Endothelial cell of umbilical vein (primary cell): ENCODE data around the gene MATN1. TPM values are rescaled to one million over a fixed set of nuclear protein-coding genes. Genes with fewer than 3 reads are reported as not detected.

Experiments used
- BruUV-seq: library from RNA; stranded (reverse); fragments of 400-500 nt; replicated peaks from 2 replicates; lab custom pipeline; 2021; lab: Mats Ljungman, UMichigan
- CTCF ChIA-PET: fragments of 300-600, 350-600 bp; sonication (Branson Sonifier 250); formaldehyde crosslinking; loops from one replicate; lab custom pipeline; 2021; ENCODE audit warnings: antibody characterized with exemption, inconsistent platforms; lab: Charles Lee
- POLR2A ChIA-PET: fragments of 300-600, 350-600 bp; sonication (Branson Sonifier 250); formaldehyde crosslinking; loops from one replicate; lab custom pipeline; 2021; ENCODE audit warnings: antibody characterized with exemption, inconsistent platforms; lab: Charles Lee
- DNase-seq: peaks from one replicate; pipeline ENCODE4 v3.0.0-alpha.2; 2011; ENCODE audit warnings: low read depth, low spot score
- FAIRE-seq: peaks from 2 replicates; lab custom pipeline; 2011; peaks lifted over from hg19 to GRCh38; lab: Jason Lieb, UNC
- H2AFZ ChIP-seq: 2 replicates; pipeline ENCODE4 v1.6.0; 2012; ENCODE audit warnings: low read depth, low read length, control low read depth, inconsistent platforms
- H3K27ac ChIP-seq: 2 replicates; pipeline ENCODE4 v1.5.1; 2011; ENCODE audit warnings: low read depth, mild to moderate bottlenecking, control low read depth, low read length, moderate library complexity; ENCODE audit not compliant: insufficient read depth
- H3K27me3 ChIP-seq, 2 experiments: 2 replicates each; pipeline versions ENCODE4 v1.6.0 to v1.6.1; 2011; ENCODE audit warnings: low read length in 2 of 2, mixed read lengths in 1 of 2; ENCODE audit not compliant: control insufficient read depth in 2 of 2, insufficient read depth in 2 of 2
- H3K36me3 ChIP-seq, 2 experiments: 2 replicates in 1 of 2; 3 replicates in 1 of 2; pipeline ENCODE4 v1.5.1; 2011; ENCODE audit warnings: low read length in 2 of 2, mild to moderate bottlenecking in 1 of 2, moderate library complexity in 1 of 2; ENCODE audit not compliant: control insufficient read depth in 2 of 2, insufficient read depth in 2 of 2; ENCODE audit errors: extremely low read depth in 1 of 2
- H3K4me1 ChIP-seq: 3 replicates; pipeline ENCODE4 v1.5.1; 2011; ENCODE audit warnings: mild to moderate bottlenecking, low read length; ENCODE audit not compliant: control insufficient read depth, insufficient read depth; ENCODE audit errors: extremely low read depth
- H3K4me2 ChIP-seq: 2 replicates; pipeline ENCODE4 v1.6.1; 2011; ENCODE audit warnings: low read length, control low read depth, mixed read lengths; ENCODE audit not compliant: insufficient read depth
- H3K4me3 ChIP-seq, 3 experiments: fragments of 200-600 bp in 1 of 3; sonication (generic), shearing (Covaris generic) in 1 of 3; replicated peaks in 1 of 3; 2 replicates each; pipeline ENCODE4 v1.5.1; 2011 to 2016; ENCODE audit warnings: control low read depth in 3 of 3, low read length in 3 of 3, mild to moderate bottlenecking in 2 of 3, inconsistent platforms in 1 of 3, low read depth in 1 of 3, moderate library complexity in 1 of 3; ENCODE audit not compliant: insufficient read depth in 1 of 3
- H3K79me2 ChIP-seq: 2 replicates; pipeline ENCODE4 v1.6.0; 2012; ENCODE audit warnings: low read length, inconsistent platforms; ENCODE audit not compliant: control insufficient read depth, insufficient read depth
- H3K9ac ChIP-seq: replicated peaks from 2 replicates; pipeline ENCODE3; 2011; ENCODE audit warnings: low read length, control low read depth; ENCODE audit not compliant: insufficient read depth; ENCODE audit errors: extremely low read depth
- H3K9me1 ChIP-seq: replicated peaks from 3 replicates; pipeline ENCODE4 v1.6.0; 2011; ENCODE audit warnings: mild to moderate bottlenecking, low read length; ENCODE audit not compliant: control insufficient read depth, insufficient read depth; ENCODE audit errors: extremely low read depth
- H3K9me3 ChIP-seq: replicated peaks from 2 replicates; pipeline ENCODE4 v1.5.1; 2012; ENCODE audit warnings: low read length, inconsistent platforms; ENCODE audit not compliant: control insufficient read depth, insufficient read depth
- H4K20me1 ChIP-seq: replicated peaks from 2 replicates; pipeline ENCODE3; 2011; ENCODE audit warnings: mild to moderate bottlenecking, low read length; ENCODE audit not compliant: control insufficient read depth, insufficient read depth; ENCODE audit errors: extremely low read depth
- CTCF ChIP-seq, 2 donors: IDR thresholded peaks; 1 replicate in 1 of 2; 2 replicates in 1 of 2; pipeline ENCODE4 v1.5.1; 2011; ENCODE audit warnings: low read length in 2 of 2, mild to moderate bottlenecking in 2 of 2, moderate library complexity in 2 of 2, control low read depth in 1 of 2, inconsistent platforms in 1 of 2, low read depth in 1 of 2; ENCODE audit not compliant: insufficient read depth in 1 of 2; ENCODE audit errors: extremely low read depth in 1 of 2
- EZH2 ChIP-seq: IDR thresholded peaks from 2 replicates; pipeline ENCODE4 v1.6.1; 2012; ENCODE audit warnings: borderline replicate concordance, low read depth, mild to moderate bottlenecking, moderate library complexity, low read length, inconsistent platforms; ENCODE audit not compliant: severe bottlenecking
- FOS ChIP-seq: IDR thresholded peaks from 2 replicates; pipeline ENCODE4 v1.6.1; 2011; ENCODE audit warnings: mild to moderate bottlenecking, low read length, moderate library complexity, borderline replicate concordance; ENCODE audit not compliant: insufficient read depth
- GATA2 ChIP-seq: IDR thresholded peaks from 2 replicates; pipeline ENCODE4 v1.7.0; 2011; ENCODE audit warnings: low read depth, mild to moderate bottlenecking, moderate library complexity, mixed read lengths, low read length; ENCODE audit not compliant: insufficient read length, insufficient read depth
- JUN ChIP-seq: IDR thresholded peaks from 2 replicates; pipeline ENCODE4 v1.6.1; 2011; ENCODE audit warnings: borderline replicate concordance, low read depth; ENCODE audit not compliant: insufficient read length, insufficient read depth
- MAX ChIP-seq: IDR thresholded peaks from 2 replicates; pipeline ENCODE4 v1.6.1; 2011; ENCODE audit not compliant: insufficient read depth, insufficient read length
- MYC ChIP-seq: IDR thresholded peaks from one replicate; pipeline ENCODE4 v1.6.1; 2011; ENCODE audit warnings: mild to moderate bottlenecking, low read depth, low read length
- POLR2A ChIP-seq: IDR thresholded peaks from 2 replicates; pipeline ENCODE4 v1.6.1; 2012; ENCODE audit warnings: low read depth, mild to moderate bottlenecking, control low read depth, low read length
- POLR2AphosphoS5 ChIP-seq: IDR thresholded peaks from 2 replicates; pipeline ENCODE4 v1.6.1; 2012; ENCODE audit warnings: low read depth, mild to moderate bottlenecking, control low read depth, low read length, moderate library complexity; ENCODE audit not compliant: insufficient read depth
- dilution Hi-C: fragments of 300-500 bp; cut with MboI; formaldehyde crosslinking; loops from one replicate; pipeline ENCODE4 v1.15.0; 2019; ENCODE audit warnings: low sequenced_read_pairs; ENCODE audit not compliant: extremely low pct_ligation_motif_present
- intact Hi-C: fragments of 100-400 bp; cut with micrococcal nuclease; formaldehyde crosslinking; loops from one replicate; pipeline ENCODE4 v1.10.0; 2022
- polyA plus RNA-seq, 4 experiments: library from polyadenylated mRNA; depleted of rRNA in 3 of 4; stranded (reverse) in 3 of 4; unstranded in 1 of 4; fragments of >200 nt; gene quantifications; 2 replicates each; pipeline versions ENCODE4 v1.2.1 to v1.2.3, GENCODE V29; 2011 to 2012; ENCODE audit warnings: missing spikeins in 1 of 4
- total RNA-seq: library from RNA; stranded (reverse); gene quantifications from 2 replicates; pipeline ENCODE4 v1.2.3, GENCODE V29; 2021

Gene MATN1
- total and polyA plus RNA-seq, 2 donors (not counting 3 experiments of a cell fraction or from before 2014, with no cell fraction given): 0.29 to 0.36 TPM

- H3K9me1 ChIP-seq: no peaks in the 10 kb centered on the region
- POLR2A ChIA-PET: no interaction called here
- H3K9ac ChIP-seq: no peak overlapping the region
- no peak overlapping the region for H2AFZ ChIP-seq
- H3K4me3 ChIP-seq: no peak overlapping the region
- peaks cover 16% of the 10 kb centered on the region for H3K4me1 ChIP-seq
- CTCF ChIA-PET: interaction anchor here (0.8 to 1.6 kb wide), 4 partner anchors 11 to 39 kb away, joined by 3 to 4 read pairs (median 3); partner anchors contain the start of gene LAPTM5
- no peaks in the 10 kb centered on the region for H3K9me3 ChIP-seq
- H3K36me3 ChIP-seq: peaks cover 2 to 3% of the 10 kb centered on the region in 2 experiments
- DNase-seq (no peak), FAIRE-seq (no peak)
- no peaks in the 10 kb centered on the region for H3K79me2 ChIP-seq
- H3K27me3 ChIP-seq: no peaks in the 10 kb centered on the region
- H4K20me1 ChIP-seq: no peaks in the 10 kb centered on the region
- intact Hi-C loops (no loop called here), dilution Hi-C loops (no loop called here)
- H3K4me2 ChIP-seq: no peak overlapping the region
- no peak for TF ChIP-seq MAX
- TF ChIP-seq JUN: no peak
- no peak for TF ChIP-seq GATA2
- TF ChIP-seq POLR2A: no peak
- TF ChIP-seq FOS: no peak
- TF ChIP-seq POLR2AphosphoS5: no peak
- TF ChIP-seq MYC: no peak
- no peak for TF ChIP-seq CTCF (IDR thresholded peaks at IDR 0.05; ENCODE audit: extremely low read depth in 1 of 2, insufficient read depth in 1 of 2, low read depth in 1 of 2, low read length in 2 of 2)
- TF ChIP-seq EZH2: no peak
- H3K27ac ChIP-seq: no peak overlapping the region
- no TSS peak for BruUV-seq
Observed at GRCh38 chr1:30740251-30741238, 17.2 kb upstream of the MATN1 start.
